ENCODE results near the gene NRXN3. TPM values are rescaled to one million over a fixed set of nuclear protein-coding genes. Genes with fewer than 3 reads are reported as not detected.

The NRXN3 gene
- total RNA-seq, 1 experiment from 2014 or later = not detected

GRCh38 chr14:78451319-78451695 is 281.1 kb downstream of the NRXN3 start:
- H3K4me1 Mint-ChIP-seq (ENCODE audit: low read depth, unreplicated experiment) = no peaks in the 10 kb centered on the region

GRCh38 chr14:78455896-78456435 is 285.8 kb downstream of the NRXN3 start:
- H3K27me3 Mint-ChIP-seq (ENCODE audit: unreplicated experiment) = peaks cover 41% of the 10 kb centered on the region
- no peak for DNase-seq
- no peaks in the 10 kb centered on the region for H3K9me3 Mint-ChIP-seq (ENCODE audit: low read depth, unreplicated experiment)
- H3K27ac Mint-ChIP-seq (ENCODE audit: unreplicated experiment) = no peak overlapping the region
- no peak for TF ChIP-seq CTCF (IDR thresholded peaks at IDR 0.05; ENCODE audit: unreplicated experiment)
- no peaks in the 10 kb centered on the region for H3K4me1 Mint-ChIP-seq (ENCODE audit: low read depth, unreplicated experiment)
- H3K4me3 Mint-ChIP-seq (ENCODE audit: low read depth, unreplicated experiment) = no peak overlapping the region
- BruUV-seq (replicated peaks) = no TSS peak
- CTCF ChIA-PET = no interaction called here
- intact Hi-C loops (cut with micrococcal nuclease; ENCODE audit: unreplicated experiment) = no loop called here
- no peaks in the 10 kb centered on the region for H3K36me3 Mint-ChIP-seq (ENCODE audit: insufficient read depth, unreplicated experiment)

More at GRCh38 chr14:78451319-78451695, 281.1 kb downstream of the NRXN3 start:
- Mint-ChIP-seq H3K27me3 (ENCODE audit: unreplicated experiment) (peaks cover 38% of the 10 kb centered on the region), H3K4me3 (ENCODE audit: low read depth, unreplicated experiment) (no peak overlapping the region), H3K27ac (ENCODE audit: unreplicated experiment) (no peak overlapping the region), H3K36me3 (ENCODE audit: insufficient read depth, unreplicated experiment) (no peaks in the 10 kb centered on the region), H3K9me3 (ENCODE audit: low read depth, unreplicated experiment) (no peaks in the 10 kb centered on the region)
- no peak for DNase-seq
- TF ChIP-seq CTCF (IDR thresholded peaks at IDR 0.05; ENCODE audit: unreplicated experiment) = no peak
- CTCF ChIA-PET = no interaction called here
- intact Hi-C loops (cut with micrococcal nuclease; ENCODE audit: unreplicated experiment) = no loop called here
- BruUV-seq (replicated peaks) = no TSS peak

- H3K4me1 Mint-ChIP-seq (ENCODE audit: low read depth, unreplicated experiment) = no peaks in the 10 kb centered on the region
- H3K27me3 Mint-ChIP-seq (ENCODE audit: unreplicated experiment) = peaks cover 22% of the 10 kb centered on the region
- no peaks in the 10 kb centered on the region for H3K36me3 Mint-ChIP-seq (ENCODE audit: insufficient read depth, unreplicated experiment)
- no peaks in the 10 kb centered on the region for H3K9me3 Mint-ChIP-seq (ENCODE audit: low read depth, unreplicated experiment)
- BruUV-seq (replicated peaks) = no TSS peak
- no peak for TF ChIP-seq CTCF (IDR thresholded peaks at IDR 0.05; ENCODE audit: unreplicated experiment)
- DNase-seq = no peak
- CTCF ChIA-PET = no interaction called here
- no peak overlapping the region for H3K27ac Mint-ChIP-seq (ENCODE audit: unreplicated experiment)
- intact Hi-C loops (cut with micrococcal nuclease; ENCODE audit: unreplicated experiment) = no loop called here
- H3K4me3 Mint-ChIP-seq (ENCODE audit: low read depth, unreplicated experiment) = no peak overlapping the region
These were observed 299.8 kb downstream of the NRXN3 start for GRCh38 chr14:78469947-78470346.

GRCh38 chr14:78479127-78479780 is 309.1 kb downstream of the NRXN3 start:
- DNase-seq = no peak
- intact Hi-C loops (cut with micrococcal nuclease; ENCODE audit: unreplicated experiment) = no loop called here
- no peaks in the 10 kb centered on the region for H3K9me3 Mint-ChIP-seq (ENCODE audit: low read depth, unreplicated experiment)
- H3K27me3 Mint-ChIP-seq (ENCODE audit: unreplicated experiment) = peaks cover 62% of the 10 kb centered on the region
- no peak overlapping the region for H3K27ac Mint-ChIP-seq (ENCODE audit: unreplicated experiment)
- H3K4me1 Mint-ChIP-seq (ENCODE audit: low read depth, unreplicated experiment) = no peaks in the 10 kb centered on the region
- H3K36me3 Mint-ChIP-seq (ENCODE audit: insufficient read depth, unreplicated experiment) = no peaks in the 10 kb centered on the region
- no peak for TF ChIP-seq CTCF (IDR thresholded peaks at IDR 0.05; ENCODE audit: unreplicated experiment)
- no TSS peak for BruUV-seq (replicated peaks)
- CTCF ChIA-PET = no interaction called here
- H3K4me3 Mint-ChIP-seq (ENCODE audit: low read depth, unreplicated experiment) = no peak overlapping the region
